HepG2 (cell line): ENCODE results near the gene CD151. TPM values are rescaled to one million over a fixed set of nuclear protein-coding genes. Genes with fewer than 3 reads are reported as not detected.

Experiments
- GLI4 ChIP-seq: sonication (generic); formaldehyde crosslinking; IDR thresholded peaks from 2 replicates; pipeline ENCODE4 v1.5.1; 2020; ENCODE audit warnings: missing genetic modification reagents, mild to moderate bottlenecking, moderate library complexity, borderline replicate concordance
- KLF13 ChIP-seq: sonication (generic); formaldehyde crosslinking; IDR thresholded peaks from 2 replicates; pipeline ENCODE4 v1.4.0; 2020; ENCODE audit warnings: mild to moderate bottlenecking, missing genetic modification reagents
- MED13 ChIP-seq: sonication (generic); formaldehyde crosslinking; IDR thresholded peaks from 2 replicates; pipeline ENCODE4 v1.5.0; 2020; ENCODE audit warnings: missing genetic modification reagents
- NCOA1 ChIP-seq: sonication (generic); formaldehyde crosslinking; IDR thresholded peaks from 2 replicates; pipeline ENCODE4 v1.9.0; 2021; ENCODE audit warnings: missing genetic modification reagents
- PHF8 ChIP-seq: sonication (generic); formaldehyde crosslinking; IDR thresholded peaks from 2 replicates; pipeline ENCODE4 v1.5.0; 2020; ENCODE audit warnings: missing genetic modification reagents
- SMARCC2 ChIP-seq: fragments of 450-650 bp; IDR thresholded peaks from 2 replicates; pipeline ENCODE4 v1.6.1; 2017; ENCODE audit warnings: antibody characterized with exemption, mild to moderate bottlenecking
- SP140L ChIP-seq: sonication (generic); formaldehyde crosslinking; IDR thresholded peaks from 2 replicates; pipeline ENCODE4 v1.4.0; 2020; ENCODE audit warnings: missing genetic modification reagents, borderline replicate concordance
- SRSF4 ChIP-seq: fragments of 200-400 bp; formaldehyde crosslinking; IDR thresholded peaks from one replicate; pipeline ENCODE4 v1.6.1; 2018; ENCODE audit warnings: mild to moderate bottlenecking, low read depth, low read length, moderate library complexity; ENCODE audit not compliant: poor library complexity, severe bottlenecking
- ZFP36 ChIP-seq: fragments of 150-350 bp; IDR thresholded peaks from 2 replicates; pipeline ENCODE4 v1.6.1; 2018; ENCODE audit warnings: borderline replicate concordance, low read length, low read depth; ENCODE audit not compliant: partially characterized antibody
- ZKSCAN8 ChIP-seq: IDR thresholded peaks from 2 replicates; pipeline ENCODE4 v1.6.1; 2016; ENCODE audit warnings: borderline replicate concordance, missing genetic modification reagents, missing compliant biosample characterization
- ZNF777 ChIP-seq: sonication (generic); formaldehyde crosslinking; IDR thresholded peaks from 2 replicates; pipeline ENCODE4 v1.4.0; 2020; ENCODE audit warnings: missing genetic modification reagents
- ZNF850 ChIP-seq: sonication (generic); formaldehyde crosslinking; conservative IDR thresholded peaks from 2 replicates; pipeline ENCODE4 v1.9.0; 2021; ENCODE audit warnings: mild to moderate bottlenecking, missing genetic modification reagents
- polyA plus RNA-seq, 8 experiments: library from polyadenylated mRNA; depleted of rRNA in 3 of 8; stranded (reverse) in 7 of 8; unstranded in 1 of 8; fragments of >200 nt; fragmentation: Illumina TruSeq in 4 of 8; extraction: Trizol in 4 of 8; gene quantifications; 2 replicates each; pipeline versions ENCODE4 v1.2.1 to v1.2.3, GENCODE V29; 2011 to 2016; ENCODE audit warnings: low read depth in 4 of 8, missing spikeins in 1 of 8, mixed read lengths in 1 of 8; ENCODE audit not compliant: insufficient read depth in 1 of 8
- total RNA-seq, 5 experiments: library from RNA; depleted of rRNA; stranded (reverse); fragments of >200 nt; fragmentation: Illumina TruSeq; extraction: Trizol; gene quantifications; 2 replicates each; pipeline ENCODE4 v1.2.3, GENCODE V29; 2016; ENCODE audit warnings: low read depth in 1 of 5
- TF ChIP-seq, protein P1 (sequence below): sonication (generic); formaldehyde crosslinking; conservative IDR thresholded peaks from 2 replicates; pipeline ENCODE4 v1.8.1; 2023; ENCODE audit warnings: missing genetic modification reagents
- TF ChIP-seq, protein P2 (sequence below): IDR thresholded peaks from 2 replicates; pipeline ENCODE4 v1.6.1; 2016; ENCODE audit warnings: missing compliant biosample characterization, missing genetic modification reagents, borderline replicate concordance
- TF ChIP-seq, protein P3 (sequence below): sonication (generic); formaldehyde crosslinking; IDR thresholded peaks from 2 replicates; pipeline ENCODE4 v1.4.0; 2020; ENCODE audit warnings: mild to moderate bottlenecking, low read depth, missing genetic modification reagents
- TF ChIP-seq, protein P4 (sequence below): sonication (generic); formaldehyde crosslinking; IDR thresholded peaks from 2 replicates; pipeline ENCODE4 v1.4.0; 2020; ENCODE audit warnings: mild to moderate bottlenecking, missing genetic modification reagents
- TF ChIP-seq, protein P5 (sequence below): sonication (generic); formaldehyde crosslinking; IDR thresholded peaks from 2 replicates; pipeline ENCODE4 v1.5.1; 2020; ENCODE audit warnings: missing genetic modification reagents, mild to moderate bottlenecking, borderline replicate concordance
- TF ChIP-seq, protein P6 (sequence below), 2 experiments: sonication (generic) in 1 of 2; formaldehyde crosslinking in 1 of 2; IDR thresholded peaks; 2 replicates each; pipeline versions ENCODE4 v1.4.0 to v1.6.1; 2016 to 2020; ENCODE audit warnings: borderline replicate concordance in 1 of 2, low read depth in 1 of 2, mild to moderate bottlenecking in 1 of 2, missing genetic modification reagents in 1 of 2

CD151 gene
- total and polyA plus RNA-seq, 2 of the 13 experiments (the other 11 are each of a cell fraction or from before 2014, with no cell fraction given): 125 to 197 TPM

DNA sequence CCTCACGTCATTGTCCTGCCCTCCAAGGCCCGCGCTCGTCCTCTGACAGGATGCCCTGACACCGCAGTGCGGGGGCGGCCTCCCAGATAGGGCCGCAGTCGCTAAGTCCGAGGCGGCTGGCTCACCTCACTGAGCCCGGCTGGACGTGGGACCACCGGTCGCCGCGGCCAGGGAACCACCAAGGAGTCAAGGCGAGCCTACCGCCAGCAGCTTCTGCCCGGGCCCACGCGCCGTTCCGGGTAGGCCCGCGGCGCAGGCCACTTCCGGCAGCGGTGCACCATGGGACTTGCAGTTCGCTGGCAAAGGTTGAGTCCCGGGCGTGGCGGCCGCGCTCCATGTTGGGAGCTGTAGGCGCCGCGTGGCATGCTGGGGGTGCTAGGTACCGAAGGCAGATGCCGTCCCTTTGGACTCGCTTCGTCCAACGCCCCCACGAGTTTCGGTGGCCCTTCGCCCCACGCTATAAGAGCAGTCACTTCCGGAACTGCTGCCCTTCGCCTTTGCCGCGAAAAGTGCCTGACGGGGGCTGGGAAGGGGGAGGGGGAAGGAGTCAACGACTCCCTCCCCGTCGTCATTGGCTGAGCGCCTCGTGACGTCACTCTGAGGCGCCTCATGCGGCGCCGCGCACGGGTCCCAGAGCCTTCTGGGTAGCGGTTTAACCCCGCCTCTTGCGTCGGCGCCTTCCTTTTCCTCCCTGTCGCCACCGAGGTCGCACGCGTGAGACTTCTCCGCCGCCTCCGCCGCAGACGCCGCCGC lies 23.3 kb upstream of the CD151 start, which contains the start of gene RPLP2 (continued):
- peak; percentile 94; the same call in 1 of the 2 replicates for TF ChIP-seq ZNF850 (CRISPR knock-in tag)
- TF ChIP-seq SP140L: no peak
- TF ChIP-seq, protein P1, sequence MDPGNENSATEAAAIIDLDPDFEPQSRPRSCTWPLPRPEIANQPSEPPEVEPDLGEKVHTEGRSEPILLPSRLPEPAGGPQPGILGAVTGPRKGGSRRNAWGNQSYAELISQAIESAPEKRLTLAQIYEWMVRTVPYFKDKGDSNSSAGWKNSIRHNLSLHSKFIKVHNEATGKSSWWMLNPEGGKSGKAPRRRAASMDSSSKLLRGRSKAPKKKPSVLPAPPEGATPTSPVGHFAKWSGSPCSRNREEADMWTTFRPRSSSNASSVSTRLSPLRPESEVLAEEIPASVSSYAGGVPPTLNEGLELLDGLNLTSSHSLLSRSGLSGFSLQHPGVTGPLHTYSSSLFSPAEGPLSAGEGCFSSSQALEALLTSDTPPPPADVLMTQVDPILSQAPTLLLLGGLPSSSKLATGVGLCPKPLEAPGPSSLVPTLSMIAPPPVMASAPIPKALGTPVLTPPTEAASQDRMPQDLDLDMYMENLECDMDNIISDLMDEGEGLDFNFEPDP (CRISPR knock-in tag): no peak
- TF ChIP-seq ZKSCAN8 (CRISPR knock-in tag): peak; percentile 66; the same call in 1 of the 2 replicates
- TF ChIP-seq, protein P2, sequence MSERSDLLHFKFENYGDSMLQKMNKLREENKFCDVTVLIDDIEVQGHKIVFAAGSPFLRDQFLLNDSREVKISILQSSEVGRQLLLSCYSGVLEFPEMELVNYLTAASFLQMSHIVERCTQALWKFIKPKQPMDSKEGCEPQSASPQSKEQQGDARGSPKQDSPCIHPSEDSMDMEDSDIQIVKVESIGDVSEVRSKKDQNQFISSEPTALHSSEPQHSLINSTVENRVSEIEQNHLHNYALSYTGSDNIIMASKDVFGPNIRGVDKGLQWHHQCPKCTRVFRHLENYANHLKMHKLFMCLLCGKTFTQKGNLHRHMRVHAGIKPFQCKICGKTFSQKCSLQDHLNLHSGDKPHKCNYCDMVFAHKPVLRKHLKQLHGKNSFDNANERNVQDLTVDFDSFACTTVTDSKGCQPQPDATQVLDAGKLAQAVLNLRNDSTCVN (CRISPR knock-in tag): no peak; the same call in none of the 2 replicates
- peak; percentile 100 for TF ChIP-seq PHF8
- TF ChIP-seq, protein P3, sequence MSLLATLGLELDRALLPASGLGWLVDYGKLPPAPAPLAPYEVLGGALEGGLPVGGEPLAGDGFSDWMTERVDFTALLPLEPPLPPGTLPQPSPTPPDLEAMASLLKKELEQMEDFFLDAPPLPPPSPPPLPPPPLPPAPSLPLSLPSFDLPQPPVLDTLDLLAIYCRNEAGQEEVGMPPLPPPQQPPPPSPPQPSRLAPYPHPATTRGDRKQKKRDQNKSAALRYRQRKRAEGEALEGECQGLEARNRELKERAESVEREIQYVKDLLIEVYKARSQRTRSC: no peak
- TF ChIP-seq NCOA1 (CRISPR knock-in tag): no peak
- 0 out of 2 replicates have a peak, but pooled peaks have one; percentile 30 for TF ChIP-seq KLF13 (CRISPR knock-in tag)
- TF ChIP-seq, protein P4, sequence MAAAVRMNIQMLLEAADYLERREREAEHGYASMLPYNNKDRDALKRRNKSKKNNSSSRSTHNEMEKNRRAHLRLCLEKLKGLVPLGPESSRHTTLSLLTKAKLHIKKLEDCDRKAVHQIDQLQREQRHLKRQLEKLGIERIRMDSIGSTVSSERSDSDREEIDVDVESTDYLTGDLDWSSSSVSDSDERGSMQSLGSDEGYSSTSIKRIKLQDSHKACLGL (CRISPR knock-in tag): peak; percentile 95
- no peak for TF ChIP-seq ZFP36
- TF ChIP-seq SRSF4: no peak
- TF ChIP-seq, protein P5, sequence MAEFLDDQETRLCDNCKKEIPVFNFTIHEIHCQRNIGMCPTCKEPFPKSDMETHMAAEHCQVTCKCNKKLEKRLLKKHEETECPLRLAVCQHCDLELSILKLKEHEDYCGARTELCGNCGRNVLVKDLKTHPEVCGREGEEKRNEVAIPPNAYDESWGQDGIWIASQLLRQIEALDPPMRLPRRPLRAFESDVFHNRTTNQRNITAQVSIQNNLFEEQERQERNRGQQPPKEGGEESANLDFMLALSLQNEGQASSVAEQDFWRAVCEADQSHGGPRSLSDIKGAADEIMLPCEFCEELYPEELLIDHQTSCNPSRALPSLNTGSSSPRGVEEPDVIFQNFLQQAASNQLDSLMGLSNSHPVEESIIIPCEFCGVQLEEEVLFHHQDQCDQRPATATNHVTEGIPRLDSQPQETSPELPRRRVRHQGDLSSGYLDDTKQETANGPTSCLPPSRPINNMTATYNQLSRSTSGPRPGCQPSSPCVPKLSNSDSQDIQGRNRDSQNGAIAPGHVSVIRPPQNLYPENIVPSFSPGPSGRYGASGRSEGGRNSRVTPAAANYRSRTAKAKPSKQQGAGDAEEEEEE (CRISPR knock-in tag): peak; percentile 20; the same call in 1 of the 2 replicates
- TF ChIP-seq, protein P6, sequence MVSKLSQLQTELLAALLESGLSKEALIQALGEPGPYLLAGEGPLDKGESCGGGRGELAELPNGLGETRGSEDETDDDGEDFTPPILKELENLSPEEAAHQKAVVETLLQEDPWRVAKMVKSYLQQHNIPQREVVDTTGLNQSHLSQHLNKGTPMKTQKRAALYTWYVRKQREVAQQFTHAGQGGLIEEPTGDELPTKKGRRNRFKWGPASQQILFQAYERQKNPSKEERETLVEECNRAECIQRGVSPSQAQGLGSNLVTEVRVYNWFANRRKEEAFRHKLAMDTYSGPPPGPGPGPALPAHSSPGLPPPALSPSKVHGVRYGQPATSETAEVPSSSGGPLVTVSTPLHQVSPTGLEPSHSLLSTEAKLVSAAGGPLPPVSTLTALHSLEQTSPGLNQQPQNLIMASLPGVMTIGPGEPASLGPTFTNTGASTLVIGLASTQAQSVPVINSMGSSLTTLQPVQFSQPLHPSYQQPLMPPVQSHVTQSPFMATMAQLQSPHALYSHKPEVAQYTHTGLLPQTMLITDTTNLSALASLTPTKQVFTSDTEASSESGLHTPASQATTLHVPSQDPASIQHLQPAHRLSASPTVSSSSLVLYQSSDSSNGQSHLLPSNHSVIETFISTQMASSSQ (IDR thresholded peaks at IDR 0.05; ENCODE audit: low read depth): no peak
- TF ChIP-seq, protein P6 (CRISPR knock-in tag; IDR thresholded peaks at IDR 0.05; ENCODE audit: borderline replicate concordance): peak; percentile 72; the same call in 1 of the 2 replicates
- TF ChIP-seq GLI4 (CRISPR knock-in tag): no peak
- no peak; the same call in 1 of the 2 replicates for TF ChIP-seq SMARCC2
- TF ChIP-seq ZNF777 (CRISPR knock-in tag): peak; percentile 9
- TF ChIP-seq MED13 (CRISPR knock-in tag): no peak
